ENCODE results near the gene LCNL1. TPM values are rescaled to one million over a fixed set of nuclear protein-coding genes. Genes with fewer than 3 reads are reported as not detected.

Gene LCNL1
- total and polyA plus RNA-seq, 10 of the 15 experiments (the other 5 are each of a cell fraction or from before 2014, with no cell fraction given), result not detected

DNA sequence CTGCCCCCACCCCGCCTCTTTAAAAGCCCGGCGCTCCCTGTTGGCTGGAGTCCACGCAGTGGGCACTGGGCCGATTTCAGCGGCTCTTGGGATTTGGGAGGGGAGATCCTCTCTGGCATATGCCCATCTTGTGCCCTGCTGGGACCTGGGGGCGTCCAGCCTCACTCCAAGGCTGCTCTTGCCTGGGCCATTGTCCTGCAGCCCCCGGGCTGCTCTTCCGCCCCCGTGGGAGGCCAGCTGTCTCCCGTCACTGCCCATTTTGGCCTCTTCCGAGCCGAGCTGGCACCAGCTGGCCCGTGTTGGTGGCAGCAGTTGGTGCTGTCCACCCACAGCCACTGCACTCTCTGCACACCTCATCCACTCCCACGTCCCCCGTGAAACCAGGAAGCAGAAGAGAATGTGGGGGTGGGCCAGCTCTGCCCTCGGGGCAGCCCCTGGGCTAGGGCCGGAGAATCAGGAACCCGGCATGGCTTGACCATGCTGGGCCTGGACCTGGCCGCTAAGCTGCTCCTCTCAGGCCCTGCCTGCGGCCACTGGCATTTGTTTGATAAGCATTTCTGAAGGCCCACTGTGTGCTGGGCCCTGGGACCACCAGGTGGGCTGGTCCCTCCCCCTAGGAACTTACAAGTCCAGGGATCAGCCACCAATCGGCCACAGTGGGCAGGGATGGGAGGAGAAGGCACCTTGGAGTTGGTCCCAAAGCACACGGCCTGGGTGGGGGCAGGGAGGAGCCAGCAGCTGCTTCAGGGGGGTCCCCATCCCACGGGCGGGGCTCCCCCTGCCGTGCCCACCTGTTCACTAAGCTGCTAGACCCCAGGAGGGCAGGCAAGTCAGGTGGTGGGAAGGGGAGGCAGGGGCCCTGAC is 35.5 kb upstream of the LCNL1 start:
- H3K4me2 ChIP-seq (ENCODE audit: control insufficient read depth, insufficient read depth), result no peak overlapping the region
- no peak overlapping the region for H3K4me3 ChIP-seq
- ChIA-PET CTCF (interaction anchor here (0.7 to 3.5 kb wide), 38 partner anchors 11 to 181 kb away, joined by 3 to 163 read pairs (median 6); partner anchors contain the start of genes ABCA2, AJM1, CLIC3 and FUT7), POLR2A (interaction anchor here (3.0 kb wide), 1 partner anchor 88 kb away, joined by 19 read pairs; no protein-coding TSS in a partner anchor), RAD21 (ENCODE audit: unreplicated experiment) (interaction anchor here (0.6 to 2.1 kb wide), 17 partner anchors 13 to 203 kb away, joined by 3 to 109 read pairs (median 6); partner anchors contain the start of genes AJM1, FUT7, NPDC1 and PAXX), SMC1A (ENCODE audit: uncharacterized antibody, unreplicated experiment) (interaction anchor here (0.8 to 2.4 kb wide), 13 partner anchors 28 to 254 kb away, joined by 3 to 77 read pairs (median 4); partner anchors contain the start of genes FUT7, NPDC1, PAXX and TPRN)
- intact Hi-C loops (cut with micrococcal nuclease; ENCODE audit: unreplicated experiment) (loop anchor here (10.0 kb wide), 1 partner anchor 152 kb away; the partner anchor contains the start of genes CCDC183 and TMEM141), in situ Hi-C loops (cut with MboI) (loop anchor here (5.0 kb wide), 1 partner anchor 90 kb away; no protein-coding TSS in a partner anchor)
- WGBS (ENCODE audit: insufficient coverage, insufficient replicate concordance, low lambda C conversion rate, missing lambda C conversion rate), result 45% methylated on average over 26 of the region's 26 CpGs
- H3K36me3 ChIP-seq (ENCODE audit: control insufficient read depth in 2 of 2, insufficient read depth in 2 of 2, low read length in 1 of 2), result peaks cover 0 to 4% of the 10 kb centered on the region in 2 experiments; a peak in 2 of 4 replicates
- H3K9ac ChIP-seq (ENCODE audit: control insufficient read depth, insufficient read depth, low read length), result no peak overlapping the region
- DNase-seq (ENCODE audit: low read depth, low spot score), result no peak
- H4K20me1 ChIP-seq (ENCODE audit: control insufficient read depth, insufficient read depth), result no peaks in the 10 kb centered on the region
- BruUV-seq (replicated peaks), result no TSS peak
- ATAC-seq, result no peak
- no peak for FAIRE-seq
- TF ChIP-seq, protein P1, sequence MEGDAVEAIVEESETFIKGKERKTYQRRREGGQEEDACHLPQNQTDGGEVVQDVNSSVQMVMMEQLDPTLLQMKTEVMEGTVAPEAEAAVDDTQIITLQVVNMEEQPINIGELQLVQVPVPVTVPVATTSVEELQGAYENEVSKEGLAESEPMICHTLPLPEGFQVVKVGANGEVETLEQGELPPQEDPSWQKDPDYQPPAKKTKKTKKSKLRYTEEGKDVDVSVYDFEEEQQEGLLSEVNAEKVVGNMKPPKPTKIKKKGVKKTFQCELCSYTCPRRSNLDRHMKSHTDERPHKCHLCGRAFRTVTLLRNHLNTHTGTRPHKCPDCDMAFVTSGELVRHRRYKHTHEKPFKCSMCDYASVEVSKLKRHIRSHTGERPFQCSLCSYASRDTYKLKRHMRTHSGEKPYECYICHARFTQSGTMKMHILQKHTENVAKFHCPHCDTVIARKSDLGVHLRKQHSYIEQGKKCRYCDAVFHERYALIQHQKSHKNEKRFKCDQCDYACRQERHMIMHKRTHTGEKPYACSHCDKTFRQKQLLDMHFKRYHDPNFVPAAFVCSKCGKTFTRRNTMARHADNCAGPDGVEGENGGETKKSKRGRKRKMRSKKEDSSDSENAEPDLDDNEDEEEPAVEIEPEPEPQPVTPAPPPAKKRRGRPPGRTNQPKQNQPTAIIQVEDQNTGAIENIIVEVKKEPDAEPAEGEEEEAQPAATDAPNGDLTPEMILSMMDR (IDR thresholded peaks at IDR 0.05 in 2 of 3, conservative IDR thresholded peaks at IDR 0.05 in 1 of 3; ENCODE audit: control insufficient read depth in 2 of 3, extremely low read depth in 1 of 3, insufficient read depth in 1 of 3, low read depth in 3 of 3, low read length in 3 of 3), result no peak
- TF ChIP-seq, protein P2, sequence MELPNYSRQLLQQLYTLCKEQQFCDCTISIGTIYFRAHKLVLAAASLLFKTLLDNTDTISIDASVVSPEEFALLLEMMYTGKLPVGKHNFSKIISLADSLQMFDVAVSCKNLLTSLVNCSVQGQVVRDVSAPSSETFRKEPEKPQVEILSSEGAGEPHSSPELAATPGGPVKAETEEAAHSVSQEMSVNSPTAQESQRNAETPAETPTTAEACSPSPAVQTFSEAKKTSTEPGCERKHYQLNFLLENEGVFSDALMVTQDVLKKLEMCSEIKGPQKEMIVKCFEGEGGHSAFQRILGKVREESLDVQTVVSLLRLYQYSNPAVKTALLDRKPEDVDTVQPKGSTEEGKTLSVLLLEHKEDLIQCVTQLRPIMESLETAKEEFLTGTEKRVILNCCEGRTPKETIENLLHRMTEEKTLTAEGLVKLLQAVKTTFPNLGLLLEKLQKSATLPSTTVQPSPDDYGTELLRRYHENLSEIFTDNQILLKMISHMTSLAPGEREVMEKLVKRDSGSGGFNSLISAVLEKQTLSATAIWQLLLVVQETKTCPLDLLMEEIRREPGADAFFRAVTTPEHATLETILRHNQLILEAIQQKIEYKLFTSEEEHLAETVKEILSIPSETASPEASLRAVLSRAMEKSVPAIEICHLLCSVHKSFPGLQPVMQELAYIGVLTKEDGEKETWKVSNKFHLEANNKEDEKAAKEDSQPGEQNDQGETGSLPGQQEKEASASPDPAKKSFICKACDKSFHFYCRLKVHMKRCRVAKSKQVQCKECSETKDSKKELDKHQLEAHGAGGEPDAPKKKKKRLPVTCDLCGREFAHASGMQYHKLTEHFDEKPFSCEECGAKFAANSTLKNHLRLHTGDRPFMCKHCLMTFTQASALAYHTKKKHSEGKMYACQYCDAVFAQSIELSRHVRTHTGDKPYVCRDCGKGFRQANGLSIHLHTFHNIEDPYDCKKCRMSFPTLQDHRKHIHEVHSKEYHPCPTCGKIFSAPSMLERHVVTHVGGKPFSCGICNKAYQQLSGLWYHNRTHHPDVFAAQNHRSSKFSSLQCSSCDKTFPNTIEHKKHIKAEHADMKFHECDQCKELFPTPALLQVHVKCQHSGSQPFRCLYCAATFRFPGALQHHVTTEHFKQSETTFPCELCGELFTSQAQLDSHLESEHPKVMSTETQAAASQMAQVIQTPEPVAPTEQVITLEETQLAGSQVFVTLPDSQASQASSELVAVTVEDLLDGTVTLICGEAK (IDR thresholded peaks at IDR 0.05; ENCODE audit: borderline replicate concordance), result no peak
- TF ChIP-seq, protein P3, sequence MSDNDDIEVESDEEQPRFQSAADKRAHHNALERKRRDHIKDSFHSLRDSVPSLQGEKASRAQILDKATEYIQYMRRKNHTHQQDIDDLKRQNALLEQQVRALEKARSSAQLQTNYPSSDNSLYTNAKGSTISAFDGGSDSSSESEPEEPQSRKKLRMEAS (IDR thresholded peaks at IDR 0.05; ENCODE audit: low read depth, low read length), result no peak
- TF ChIP-seq, protein P4, sequence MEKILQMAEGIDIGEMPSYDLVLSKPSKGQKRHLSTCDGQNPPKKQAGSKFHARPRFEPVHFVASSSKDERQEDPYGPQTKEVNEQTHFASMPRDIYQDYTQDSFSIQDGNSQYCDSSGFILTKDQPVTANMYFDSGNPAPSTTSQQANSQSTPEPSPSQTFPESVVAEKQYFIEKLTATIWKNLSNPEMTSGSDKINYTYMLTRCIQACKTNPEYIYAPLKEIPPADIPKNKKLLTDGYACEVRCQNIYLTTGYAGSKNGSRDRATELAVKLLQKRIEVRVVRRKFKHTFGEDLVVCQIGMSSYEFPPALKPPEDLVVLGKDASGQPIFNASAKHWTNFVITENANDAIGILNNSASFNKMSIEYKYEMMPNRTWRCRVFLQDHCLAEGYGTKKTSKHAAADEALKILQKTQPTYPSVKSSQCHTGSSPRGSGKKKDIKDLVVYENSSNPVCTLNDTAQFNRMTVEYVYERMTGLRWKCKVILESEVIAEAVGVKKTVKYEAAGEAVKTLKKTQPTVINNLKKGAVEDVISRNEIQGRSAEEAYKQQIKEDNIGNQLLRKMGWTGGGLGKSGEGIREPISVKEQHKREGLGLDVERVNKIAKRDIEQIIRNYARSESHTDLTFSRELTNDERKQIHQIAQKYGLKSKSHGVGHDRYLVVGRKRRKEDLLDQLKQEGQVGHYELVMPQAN (conservative IDR thresholded peaks at IDR 0.05), result no peak
- no peak for TF ChIP-seq NR2C2 (IDR thresholded peaks at IDR 0.05; ENCODE audit: borderline replicate concordance, control insufficient read depth, insufficient read length, low read depth)
- no peak for TF ChIP-seq GATAD2B (conservative IDR thresholded peaks at IDR 0.05; ENCODE audit: low read depth)
- no peaks in the 10 kb centered on the region for H3K9me3 ChIP-seq (replicated peaks; ENCODE audit: control insufficient read depth, insufficient read depth, low read length)
- H2AFZ ChIP-seq (ENCODE audit: control insufficient read depth, low read depth, low read length), result no peak overlapping the region
- peaks cover 10% of the 10 kb centered on the region for H3K4me1 ChIP-seq (ENCODE audit: control insufficient read depth, insufficient read depth, low read length)
- peaks cover 19% of the 10 kb centered on the region for H3K79me2 ChIP-seq (ENCODE audit: control insufficient read depth, insufficient read depth, low read length)
- no peaks in the 10 kb centered on the region for H3K27me3 ChIP-seq (replicated peaks in 1 of 2; ENCODE audit: control insufficient read depth in 2 of 2, insufficient read depth in 2 of 2, low read length in 1 of 2)
- H3K27ac ChIP-seq (ENCODE audit: control insufficient read depth, insufficient read depth), result no peak overlapping the region
